K562 (cell line): Measurements from ENCODE around the gene IFRD1.

Experiments used
- CEBPB ChIP-seq: fragments of 450-650 bp; IDR thresholded peaks from 2 replicates; pipeline ENCODE4 v1.6.1; 2016; ENCODE audit warnings: missing genetic modification characterization, missing compliant biosample characterization
- PHB ChIP-seq: fragments of 250-450 bp; sonication (Bioruptor Pico); IDR thresholded peaks from 2 replicates; pipeline ENCODE4 v1.5.0; 2021
- RNF2 ChIP-seq: sonication (generic); IDR thresholded peaks from 2 replicates; pipeline ENCODE4 v1.6.1; 2016
- TCF7 ChIP-seq: sonication (generic); IDR thresholded peaks from 2 replicates; pipeline ENCODE4 v1.6.1; 2016; ENCODE audit warnings: antibody characterized with exemption, borderline replicate concordance
- ZNF274 ChIP-seq: IDR thresholded peaks from 2 replicates; pipeline ENCODE4 v1.6.1; 2011; ENCODE audit warnings: low read depth, mild to moderate bottlenecking, low read length, moderate library complexity, borderline replicate concordance
- TF ChIP-seq, protein P1 (sequence below), 2 experiments: fragments of 450-650 bp; formaldehyde crosslinking in 1 of 2; IDR thresholded peaks; 2 replicates each; pipeline versions ENCODE4 v1.4.0 to v1.6.1; 2014 to 2020; ENCODE audit warnings: mild to moderate bottlenecking in 2 of 2, borderline replicate concordance in 1 of 2, low read depth in 1 of 2
- TF ChIP-seq, protein P2 (sequence below): sonication (generic); formaldehyde crosslinking; IDR thresholded peaks from 2 replicates; pipeline ENCODE4 v1.8.1; 2023; ENCODE audit warnings: mild to moderate bottlenecking, missing genetic modification reagents
- TF ChIP-seq, protein P3 (sequence below), 3 experiments: IDR thresholded peaks in 2 of 3; conservative IDR thresholded peaks in 1 of 3; 2 replicates each; pipeline ENCODE4 v1.5.1; 2011 to 2012; ENCODE audit warnings: low read length in 3 of 3, mild to moderate bottlenecking in 3 of 3, control low read depth in 2 of 3, improper control_type of control experiment in 1 of 3, inconsistent platforms in 1 of 3, low read depth in 1 of 3, mixed read lengths in 1 of 3, moderate library complexity in 1 of 3; ENCODE audit not compliant: insufficient read depth in 2 of 3
- TF ChIP-seq, protein P4 (sequence below): fragments of 150-350 bp; IDR thresholded peaks from 2 replicates; pipeline ENCODE4 v1.6.1; 2014; ENCODE audit warnings: low read depth, mild to moderate bottlenecking, low read length, borderline replicate concordance

DNA sequence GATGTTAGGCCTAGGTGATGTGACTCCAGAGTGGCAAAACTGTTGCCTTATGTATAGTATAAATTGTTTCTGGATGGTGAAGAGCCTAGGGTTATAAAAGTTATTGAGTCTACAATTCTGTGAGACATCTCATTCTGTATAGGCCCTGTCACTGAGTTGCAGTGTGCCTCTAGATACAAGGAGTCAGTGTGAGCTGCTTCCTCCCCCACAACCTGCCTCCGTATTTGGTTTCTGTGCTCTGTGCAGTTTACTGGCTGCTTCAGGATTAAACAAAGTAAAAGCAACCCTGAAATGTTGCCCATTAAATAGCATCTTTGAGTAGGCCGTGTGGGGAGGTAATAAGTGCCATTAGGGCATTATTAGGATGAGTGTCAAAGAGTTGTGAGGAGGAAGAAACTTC is 1.9 kb upstream of the IFRD1 start:
- no peak for TF ChIP-seq TCF7
- no peak for TF ChIP-seq ZNF274
- TF ChIP-seq, protein P1, sequence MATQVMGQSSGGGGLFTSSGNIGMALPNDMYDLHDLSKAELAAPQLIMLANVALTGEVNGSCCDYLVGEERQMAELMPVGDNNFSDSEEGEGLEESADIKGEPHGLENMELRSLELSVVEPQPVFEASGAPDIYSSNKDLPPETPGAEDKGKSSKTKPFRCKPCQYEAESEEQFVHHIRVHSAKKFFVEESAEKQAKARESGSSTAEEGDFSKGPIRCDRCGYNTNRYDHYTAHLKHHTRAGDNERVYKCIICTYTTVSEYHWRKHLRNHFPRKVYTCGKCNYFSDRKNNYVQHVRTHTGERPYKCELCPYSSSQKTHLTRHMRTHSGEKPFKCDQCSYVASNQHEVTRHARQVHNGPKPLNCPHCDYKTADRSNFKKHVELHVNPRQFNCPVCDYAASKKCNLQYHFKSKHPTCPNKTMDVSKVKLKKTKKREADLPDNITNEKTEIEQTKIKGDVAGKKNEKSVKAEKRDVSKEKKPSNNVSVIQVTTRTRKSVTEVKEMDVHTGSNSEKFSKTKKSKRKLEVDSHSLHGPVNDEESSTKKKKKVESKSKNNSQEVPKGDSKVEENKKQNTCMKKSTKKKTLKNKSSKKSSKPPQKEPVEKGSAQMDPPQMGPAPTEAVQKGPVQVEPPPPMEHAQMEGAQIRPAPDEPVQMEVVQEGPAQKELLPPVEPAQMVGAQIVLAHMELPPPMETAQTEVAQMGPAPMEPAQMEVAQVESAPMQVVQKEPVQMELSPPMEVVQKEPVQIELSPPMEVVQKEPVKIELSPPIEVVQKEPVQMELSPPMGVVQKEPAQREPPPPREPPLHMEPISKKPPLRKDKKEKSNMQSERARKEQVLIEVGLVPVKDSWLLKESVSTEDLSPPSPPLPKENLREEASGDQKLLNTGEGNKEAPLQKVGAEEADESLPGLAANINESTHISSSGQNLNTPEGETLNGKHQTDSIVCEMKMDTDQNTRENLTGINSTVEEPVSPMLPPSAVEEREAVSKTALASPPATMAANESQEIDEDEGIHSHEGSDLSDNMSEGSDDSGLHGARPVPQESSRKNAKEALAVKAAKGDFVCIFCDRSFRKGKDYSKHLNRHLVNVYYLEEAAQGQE (IDR thresholded peaks at IDR 0.05; ENCODE audit: borderline replicate concordance) = no peak
- TF ChIP-seq, protein P1 (CRISPR knock-in tag; IDR thresholded peaks at IDR 0.05; ENCODE audit: low read depth) = no peak
- TF ChIP-seq, protein P2, sequence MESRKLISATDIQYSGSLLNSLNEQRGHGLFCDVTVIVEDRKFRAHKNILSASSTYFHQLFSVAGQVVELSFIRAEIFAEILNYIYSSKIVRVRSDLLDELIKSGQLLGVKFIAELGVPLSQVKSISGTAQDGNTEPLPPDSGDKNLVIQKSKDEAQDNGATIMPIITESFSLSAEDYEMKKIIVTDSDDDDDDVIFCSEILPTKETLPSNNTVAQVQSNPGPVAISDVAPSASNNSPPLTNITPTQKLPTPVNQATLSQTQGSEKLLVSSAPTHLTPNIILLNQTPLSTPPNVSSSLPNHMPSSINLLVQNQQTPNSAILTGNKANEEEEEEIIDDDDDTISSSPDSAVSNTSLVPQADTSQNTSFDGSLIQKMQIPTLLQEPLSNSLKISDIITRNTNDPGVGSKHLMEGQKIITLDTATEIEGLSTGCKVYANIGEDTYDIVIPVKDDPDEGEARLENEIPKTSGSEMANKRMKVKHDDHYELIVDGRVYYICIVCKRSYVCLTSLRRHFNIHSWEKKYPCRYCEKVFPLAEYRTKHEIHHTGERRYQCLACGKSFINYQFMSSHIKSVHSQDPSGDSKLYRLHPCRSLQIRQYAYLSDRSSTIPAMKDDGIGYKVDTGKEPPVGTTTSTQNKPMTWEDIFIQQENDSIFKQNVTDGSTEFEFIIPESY (CRISPR knock-in tag) = no peak
- no peak for TF ChIP-seq CEBPB (tag)
- no peak for TF ChIP-seq RNF2
- no peak for TF ChIP-seq PHB
- TF ChIP-seq, protein P3, sequence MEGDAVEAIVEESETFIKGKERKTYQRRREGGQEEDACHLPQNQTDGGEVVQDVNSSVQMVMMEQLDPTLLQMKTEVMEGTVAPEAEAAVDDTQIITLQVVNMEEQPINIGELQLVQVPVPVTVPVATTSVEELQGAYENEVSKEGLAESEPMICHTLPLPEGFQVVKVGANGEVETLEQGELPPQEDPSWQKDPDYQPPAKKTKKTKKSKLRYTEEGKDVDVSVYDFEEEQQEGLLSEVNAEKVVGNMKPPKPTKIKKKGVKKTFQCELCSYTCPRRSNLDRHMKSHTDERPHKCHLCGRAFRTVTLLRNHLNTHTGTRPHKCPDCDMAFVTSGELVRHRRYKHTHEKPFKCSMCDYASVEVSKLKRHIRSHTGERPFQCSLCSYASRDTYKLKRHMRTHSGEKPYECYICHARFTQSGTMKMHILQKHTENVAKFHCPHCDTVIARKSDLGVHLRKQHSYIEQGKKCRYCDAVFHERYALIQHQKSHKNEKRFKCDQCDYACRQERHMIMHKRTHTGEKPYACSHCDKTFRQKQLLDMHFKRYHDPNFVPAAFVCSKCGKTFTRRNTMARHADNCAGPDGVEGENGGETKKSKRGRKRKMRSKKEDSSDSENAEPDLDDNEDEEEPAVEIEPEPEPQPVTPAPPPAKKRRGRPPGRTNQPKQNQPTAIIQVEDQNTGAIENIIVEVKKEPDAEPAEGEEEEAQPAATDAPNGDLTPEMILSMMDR (IDR thresholded peaks at IDR 0.05 in 2 of 3, conservative IDR thresholded peaks at IDR 0.05 in 1 of 3; ENCODE audit: insufficient read depth in 2 of 3, low read depth in 1 of 3, low read length in 3 of 3) = no peak
- TF ChIP-seq, protein P4, sequence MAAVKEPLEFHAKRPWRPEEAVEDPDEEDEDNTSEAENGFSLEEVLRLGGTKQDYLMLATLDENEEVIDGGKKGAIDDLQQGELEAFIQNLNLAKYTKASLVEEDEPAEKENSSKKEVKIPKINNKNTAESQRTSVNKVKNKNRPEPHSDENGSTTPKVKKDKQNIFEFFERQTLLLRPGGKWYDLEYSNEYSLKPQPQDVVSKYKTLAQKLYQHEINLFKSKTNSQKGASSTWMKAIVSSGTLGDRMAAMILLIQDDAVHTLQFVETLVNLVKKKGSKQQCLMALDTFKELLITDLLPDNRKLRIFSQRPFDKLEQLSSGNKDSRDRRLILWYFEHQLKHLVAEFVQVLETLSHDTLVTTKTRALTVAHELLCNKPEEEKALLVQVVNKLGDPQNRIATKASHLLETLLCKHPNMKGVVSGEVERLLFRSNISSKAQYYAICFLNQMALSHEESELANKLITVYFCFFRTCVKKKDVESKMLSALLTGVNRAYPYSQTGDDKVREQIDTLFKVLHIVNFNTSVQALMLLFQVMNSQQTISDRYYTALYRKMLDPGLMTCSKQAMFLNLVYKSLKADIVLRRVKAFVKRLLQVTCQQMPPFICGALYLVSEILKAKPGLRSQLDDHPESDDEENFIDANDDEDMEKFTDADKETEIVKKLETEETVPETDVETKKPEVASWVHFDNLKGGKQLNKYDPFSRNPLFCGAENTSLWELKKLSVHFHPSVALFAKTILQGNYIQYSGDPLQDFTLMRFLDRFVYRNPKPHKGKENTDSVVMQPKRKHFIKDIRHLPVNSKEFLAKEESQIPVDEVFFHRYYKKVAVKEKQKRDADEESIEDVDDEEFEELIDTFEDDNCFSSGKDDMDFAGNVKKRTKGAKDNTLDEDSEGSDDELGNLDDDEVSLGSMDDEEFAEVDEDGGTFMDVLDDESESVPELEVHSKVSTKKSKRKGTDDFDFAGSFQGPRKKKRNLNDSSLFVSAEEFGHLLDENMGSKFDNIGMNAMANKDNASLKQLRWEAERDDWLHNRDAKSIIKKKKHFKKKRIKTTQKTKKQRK = no peak
